IMR-90 (cell line): Measurements from ENCODE around the gene SIGLEC7. TPM values are rescaled to one million over a fixed set of nuclear protein-coding genes. Genes with fewer than 3 reads are reported as not detected.

Source experiments
- ATAC-seq: fragments of 200-7000 bp; cut with Tn5 transposase; 2 replicates; pipeline ENCODE4 v1.9.1; 2020; ENCODE audit warnings: low read depth, mild to moderate bottlenecking, moderate library complexity
- BruUV-seq: library from RNA; stranded (reverse); fragments of 400-500 nt; replicated peaks from 2 replicates; lab custom pipeline; 2021; lab: Mats Ljungman, UMichigan
- CTCF ChIA-PET: fragments of 300-600 bp; formaldehyde crosslinking; extraction: SDS; loops from one replicate; lab custom pipeline; 2021; ENCODE audit warnings: antibody characterized with exemption; lab: Yijun Ruan, JAX
- POLR2A ChIA-PET: fragments of 300-600 bp; sonication (Branson Sonifier 250); formaldehyde crosslinking; loops from one replicate; lab custom pipeline; 2022; ENCODE audit warnings: antibody characterized with exemption; ENCODE audit not compliant: unreplicated experiment; lab: Charles Lee
- DNase-seq: peaks from one replicate; pipeline ENCODE4 v3.0.0; 2013
- H2AFZ ChIP-seq: replicated peaks from 2 replicates; pipeline ENCODE3; 2013; ENCODE audit warnings: low read length, mild to moderate bottlenecking; ENCODE audit not compliant: poor library complexity
- H2AK5ac ChIP-seq: 2 replicates; pipeline ENCODE4 v1.6.1; 2013; ENCODE audit warnings: low read depth, low read length, inconsistent platforms
- H2AK9ac ChIP-seq: replicated peaks from 2 replicates; pipeline ENCODE3; 2013; ENCODE audit warnings: mild to moderate bottlenecking, low read depth, low read length, moderate library complexity; ENCODE audit not compliant: poor library complexity
- H2BK120ac ChIP-seq: 2 replicates; pipeline ENCODE4 v1.6.1; 2013; ENCODE audit warnings: low read depth, low read length, inconsistent platforms
- H2BK15ac ChIP-seq: 3 replicates; pipeline ENCODE4 v1.6.1; 2013; ENCODE audit warnings: low read depth, low read length, inconsistent platforms
- H2BK20ac ChIP-seq: 2 replicates; pipeline ENCODE4 v1.6.1; 2013; ENCODE audit warnings: low read depth, mild to moderate bottlenecking, inconsistent platforms, low read length, moderate library complexity
- H2BK5ac ChIP-seq: 2 replicates; pipeline ENCODE4 v1.6.1; 2013; ENCODE audit warnings: mild to moderate bottlenecking, low read depth, low read length, inconsistent platforms; ENCODE audit not compliant: poor library complexity, severe bottlenecking
- H3K14ac ChIP-seq: replicated peaks from 2 replicates; pipeline ENCODE4 v1.6.1; 2013; ENCODE audit warnings: low read depth, low read length, inconsistent platforms
- H3K18ac ChIP-seq: 2 replicates; pipeline ENCODE4 v1.6.1; 2013; ENCODE audit warnings: low read depth, low read length, control low read depth
- H3K23ac ChIP-seq: 2 replicates; pipeline ENCODE4 v1.6.1; 2013; ENCODE audit warnings: low read depth, low read length, inconsistent platforms
- H3K27ac ChIP-seq: 2 replicates; pipeline ENCODE4 v1.5.1; 2013; ENCODE audit warnings: mild to moderate bottlenecking, control low read depth, low read length; ENCODE audit not compliant: insufficient read depth
- H3K27me3 ChIP-seq: 2 replicates; pipeline ENCODE4 v1.6.1; 2013; ENCODE audit warnings: low read length; ENCODE audit not compliant: control insufficient read depth, insufficient read depth
- H3K36me3 ChIP-seq: 2 replicates; pipeline ENCODE4 v1.6.1; 2013; ENCODE audit warnings: low read length, mixed read lengths; ENCODE audit not compliant: control insufficient read depth, insufficient read depth
- H3K4ac ChIP-seq: 2 replicates; pipeline ENCODE4 v1.6.1; 2013; ENCODE audit warnings: low read depth, low read length, inconsistent platforms
- H3K4me1 ChIP-seq: 2 replicates; pipeline ENCODE4 v1.6.1; 2013; ENCODE audit warnings: low read length, mixed read lengths; ENCODE audit not compliant: control insufficient read depth, insufficient read depth
- H3K4me2 ChIP-seq: 2 replicates; pipeline ENCODE4 v1.6.1; 2013; ENCODE audit warnings: low read depth, mild to moderate bottlenecking, control low read depth, low read length, moderate library complexity
- H3K4me3 ChIP-seq: 2 replicates; pipeline ENCODE4 v1.5.1; 2013; ENCODE audit warnings: low read depth, mild to moderate bottlenecking, control low read depth, low read length, moderate library complexity; ENCODE audit not compliant: insufficient read depth
- H3K56ac ChIP-seq: 2 replicates; pipeline ENCODE4 v1.6.1; 2013; ENCODE audit warnings: low read length, inconsistent platforms; ENCODE audit not compliant: insufficient read depth; ENCODE audit errors: extremely low read depth
- H3K79me1 ChIP-seq, 2 experiments: 2 replicates each; pipeline ENCODE4 v1.6.1; 2013; ENCODE audit warnings: low read length in 2 of 2, inconsistent platforms in 1 of 2, low read depth in 1 of 2
- H3K9ac ChIP-seq: 2 replicates; pipeline ENCODE4 v1.6.1; 2013; ENCODE audit warnings: low read depth, low read length, control low read depth
- H3K9me1 ChIP-seq: 2 replicates; pipeline ENCODE4 v1.6.1; 2013; ENCODE audit warnings: low read length, inconsistent platforms; ENCODE audit not compliant: insufficient read depth
- H3K9me3 ChIP-seq: 2 replicates; pipeline ENCODE4 v1.6.1; 2013; ENCODE audit warnings: low read length; ENCODE audit not compliant: control insufficient read depth, insufficient read depth
- H4K20me1 ChIP-seq: 2 replicates; pipeline ENCODE4 v1.6.1; 2013; ENCODE audit warnings: low read length, inconsistent platforms; ENCODE audit not compliant: insufficient read depth
- H4K5ac ChIP-seq: 2 replicates; pipeline ENCODE4 v1.6.1; 2013; ENCODE audit warnings: mild to moderate bottlenecking, low read depth, low read length, control low read depth
- H4K8ac ChIP-seq, 2 experiments: 2 replicates each; pipeline ENCODE4 v1.6.1; 2013; ENCODE audit warnings: low read depth in 2 of 2, low read length in 2 of 2, control low read depth in 1 of 2, inconsistent platforms in 1 of 2
- H4K91ac ChIP-seq: 2 replicates; pipeline ENCODE4 v1.6.1; 2013; ENCODE audit warnings: low read depth, low read length, inconsistent platforms; ENCODE audit not compliant: insufficient read depth
- CEBPB ChIP-seq: IDR thresholded peaks from 2 replicates; pipeline ENCODE4 v1.6.1; 2012; ENCODE audit warnings: low read depth, low read length, improper control_type of control experiment
- CHD1 ChIP-seq: IDR thresholded peaks from 2 replicates; pipeline ENCODE4 v1.6.1; 2012; ENCODE audit warnings: low read depth, low read length, improper control_type of control experiment
- CTCF ChIP-seq: conservative IDR thresholded peaks from 2 replicates; pipeline ENCODE4 v1.5.1; 2012; ENCODE audit warnings: mild to moderate bottlenecking, low read depth, low read length, improper control_type of control experiment
- FOS ChIP-seq: fragments of 150-350 bp; IDR thresholded peaks from 2 replicates; pipeline ENCODE4 v1.6.1; 2016; ENCODE audit warnings: low read depth, low read length
- MXI1 ChIP-seq: IDR thresholded peaks from 2 replicates; pipeline ENCODE4 v1.6.1; 2012; ENCODE audit warnings: low read depth, mild to moderate bottlenecking, low read length, moderate library complexity, borderline replicate concordance
- NFE2L2 ChIP-seq: fragments of 150-350 bp; IDR thresholded peaks from 2 replicates; pipeline ENCODE4 v1.6.1; 2016; ENCODE audit warnings: low read depth, mild to moderate bottlenecking, low read length
- POLR2A ChIP-seq: IDR thresholded peaks from 2 replicates; pipeline ENCODE4 v1.6.1; 2012; ENCODE audit warnings: mild to moderate bottlenecking, low read depth, low read length
- RCOR1 ChIP-seq: IDR thresholded peaks from 2 replicates; pipeline ENCODE4 v1.6.1; 2012; ENCODE audit warnings: mild to moderate bottlenecking, low read length, improper control_type of control experiment; ENCODE audit not compliant: insufficient replicate concordance
- RFX5 ChIP-seq: IDR thresholded peaks from 2 replicates; pipeline ENCODE4 v1.8.0; 2012; ENCODE audit warnings: low read depth, mild to moderate bottlenecking, low read length, moderate library complexity
- SMC3 ChIP-seq: fragments of 150-350 bp; IDR thresholded peaks from 2 replicates; pipeline ENCODE4 v1.6.1; 2016; ENCODE audit warnings: low read depth, mild to moderate bottlenecking, antibody characterized with exemption, low read length, moderate library complexity
- USF2 ChIP-seq: fragments of 150-350 bp; IDR thresholded peaks from 2 replicates; pipeline ENCODE4 v1.6.1; 2017; ENCODE audit warnings: mild to moderate bottlenecking, antibody characterized with exemption, low read length, low read depth
- WGBS, 2 experiments: methylation state at CpG; one replicate each; pipeline versions ENCODE4 v1.1.5 to v1.1.7; 2013; ENCODE audit warnings: missing lambda C conversion rate in 2 of 2; ENCODE audit not compliant: insufficient read length in 1 of 2; ENCODE audit errors: extremely low coverage in 2 of 2; 5-methylcytosine and 5-hydroxymethylcytosine counted together
- dilution Hi-C: fragments of 300-500 bp; cut with HindIII; formaldehyde crosslinking; loops from one replicate; pipeline ENCODE4 v1.14.3; 2018; ENCODE audit warnings: low sequenced_read_pairs; ENCODE audit not compliant: unreplicated experiment
- in situ Hi-C: fragments of 300-500 bp; cut with MboI; formaldehyde crosslinking; loops from 3 replicates; pipeline ENCODE4 v1.14.3; 2019; ENCODE audit warnings: low sequenced_read_pairs, inconsistent platforms, mixed read lengths
- intact Hi-C: fragments of 100-400 bp; cut with micrococcal nuclease; formaldehyde crosslinking; loops from 2 replicates; pipeline ENCODE4 v1.10.0; 2022
- polyA plus RNA-seq, 3 experiments: library from polyadenylated mRNA; depleted of rRNA; stranded (reverse); fragments of >200 nt; gene quantifications; 2 replicates each; pipeline ENCODE4 v1.2.3, GENCODE V29; 2012; ENCODE audit warnings: low replicate concordance in 1 of 3
- total RNA-seq: library from RNA; depleted of rRNA; stranded (reverse); fragments of >200 nt; gene quantifications from 2 replicates; pipeline ENCODE4 v1.2.3, GENCODE V29; 2012

The SIGLEC7 gene
- total and polyA plus RNA-seq, 2 of the 4 experiments (the other 2 are of a cell fraction), result not detected

DNA sequence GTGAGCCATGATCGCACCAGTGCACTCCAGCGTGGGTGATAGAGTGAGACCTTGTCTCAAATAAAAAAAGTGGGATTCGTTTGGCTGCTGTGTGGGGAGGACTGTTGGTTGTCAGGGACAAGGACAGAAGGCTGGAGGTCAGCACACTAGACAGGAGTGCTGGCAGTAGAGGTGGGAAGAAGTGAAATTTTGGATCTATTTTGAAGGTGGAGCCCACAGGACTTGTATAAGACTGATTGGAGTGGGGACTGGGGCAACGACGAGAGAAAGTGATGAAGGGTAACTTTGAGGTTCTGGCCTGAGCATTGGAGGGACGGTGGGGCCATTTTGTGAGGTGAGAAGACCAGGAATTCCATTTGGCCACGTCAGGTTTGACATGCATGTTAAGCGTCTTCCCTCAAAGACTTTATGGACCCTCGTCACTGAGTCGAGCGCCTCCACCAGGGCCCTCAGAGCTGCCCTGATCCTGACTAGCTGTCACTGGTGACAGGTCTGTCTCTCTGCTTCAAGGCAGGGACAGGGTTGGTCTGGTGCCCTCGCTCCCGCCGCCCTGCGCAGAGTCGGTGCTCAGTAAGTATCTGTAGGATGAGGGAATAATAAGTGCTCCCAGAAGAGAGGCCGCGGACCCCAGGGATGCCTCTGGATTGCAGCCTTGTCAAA, 34.6 kb upstream of the SIGLEC7 start:
- Histone ChIP-seq H3K4ac (peak overlapping the region; percentile 81), H3K4me1 (no peaks in the 10 kb centered on the region), H3K36me3 (peaks cover 10% of the 10 kb centered on the region), H3K9me3 (no peaks in the 10 kb centered on the region), H4K8ac (peak overlapping the region; percentile 40 to 90), H3K14ac (peak overlapping the region; percentile 57), H3K4me3 (peak overlapping the region; percentile 63), H3K27me3 (no peaks in the 10 kb centered on the region; the same call in 1 of the 2 replicates), H4K91ac (peak overlapping the region; percentile 31; the same call in 1 of the 2 replicates), H2BK5ac (peak overlapping the region; percentile 3), H3K56ac (no peak overlapping the region), H3K9ac (peak overlapping the region; percentile 71), H2BK20ac (no peak overlapping the region), H2AFZ (peak overlapping the region; percentile 98), H3K9me1 (peaks cover 9% of the 10 kb centered on the region; the same call in 1 of the 2 replicates), H3K18ac (no peak overlapping the region), H3K27ac (peak overlapping the region; percentile 59), H3K79me1 (peaks cover 24 to 35% of the 10 kb centered on the region in 2 experiments), H2BK120ac (no peak overlapping the region), H3K4me2 (peak overlapping the region; percentile 87), H4K20me1 (no peaks in the 10 kb centered on the region; the same call in 1 of the 2 replicates), H4K5ac (peak overlapping the region; percentile 14; the same call in 1 of the 2 replicates), H2AK9ac (peak overlapping the region; percentile 74), H3K23ac (no peak overlapping the region), H2BK15ac (no peak overlapping the region), H2AK5ac (peak overlapping the region; percentile 61)
- DNase-seq (peak; percentile 20), ATAC-seq (peak; percentile 8; the same call in 1 of the 2 replicates)
- TF ChIP-seq USF2, result no peak
- TF ChIP-seq POLR2A, result no peak
- no peak for TF ChIP-seq CEBPB
- no peak for TF ChIP-seq CHD1
- TF ChIP-seq CTCF, result no peak
- no peak for TF ChIP-seq RFX5
- TF ChIP-seq SMC3, result no peak
- TF ChIP-seq FOS, result no peak
- no peak for TF ChIP-seq MXI1
- no peak for TF ChIP-seq RCOR1
- TF ChIP-seq NFE2L2, result no peak
- ChIA-PET CTCF (no interaction called here), POLR2A (no interaction called here)
- no TSS peak for BruUV-seq
- in situ Hi-C loops, result no loop called here
- dilution Hi-C loops, result no loop called here
- WGBS, 2 experiments, result 43% methylated on average over 6 of the region's 18 CpGs; no CpG with 5 or more reads in 1 of the 2 experiments
- intact Hi-C loops, result loop anchor here (2.0 to 10.0 kb wide), 4 partner anchors 61 to 485 kb away; partner anchors contain the start of gene CLEC11A
